NT2/D1 (cell line): ENCODE results near the gene SLC26A6.

ENCODE experiments used
- YY1 ChIP-seq: IDR thresholded peaks from 2 replicates; pipeline ENCODE4 v1.6.1; 2011; ENCODE audit not compliant: insufficient read length, insufficient read depth
- ZNF274 ChIP-seq: IDR thresholded peaks from 2 replicates; pipeline ENCODE4 v1.6.1; 2011; ENCODE audit warnings: mild to moderate bottlenecking, low read depth, low read length

- no peak for TF ChIP-seq YY1
- TF ChIP-seq ZNF274: no peak
These were observed 26.4 kb upstream of the SLC26A6 start for GRCh38 chr3:48661501-48662144.
